Hematopoietic multipotent progenitor cell treated with erythropoietin and hydrocortisone succinate and interleukin-3 and kit ligand, for 15 days (in vitro differentiated cells): ENCODE data around the gene KIF25.

Experiments
- DNase-seq: peaks from one replicate; pipeline ENCODE4 v3.0.0-alpha.2; 2015; ENCODE audit warnings: low spot score

The KIF25 gene, protein sequence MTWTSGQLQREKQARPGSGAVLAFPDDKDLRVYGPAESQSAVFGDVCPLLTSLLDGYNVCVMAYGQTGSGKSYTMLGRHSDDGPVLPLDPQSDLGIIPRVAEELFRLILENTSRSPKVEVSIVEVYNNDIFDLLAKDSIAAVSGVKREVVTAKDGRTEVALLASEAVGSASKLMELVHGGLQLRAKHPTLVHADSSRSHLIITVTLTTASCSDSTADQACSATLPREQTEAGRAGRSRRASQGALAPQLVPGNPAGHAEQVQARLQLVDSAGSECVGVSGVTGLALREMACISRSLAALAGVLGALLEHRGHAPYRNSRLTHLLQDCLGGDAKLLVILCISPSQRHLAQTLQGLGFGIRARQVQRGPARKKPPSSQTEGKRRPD

DNA sequence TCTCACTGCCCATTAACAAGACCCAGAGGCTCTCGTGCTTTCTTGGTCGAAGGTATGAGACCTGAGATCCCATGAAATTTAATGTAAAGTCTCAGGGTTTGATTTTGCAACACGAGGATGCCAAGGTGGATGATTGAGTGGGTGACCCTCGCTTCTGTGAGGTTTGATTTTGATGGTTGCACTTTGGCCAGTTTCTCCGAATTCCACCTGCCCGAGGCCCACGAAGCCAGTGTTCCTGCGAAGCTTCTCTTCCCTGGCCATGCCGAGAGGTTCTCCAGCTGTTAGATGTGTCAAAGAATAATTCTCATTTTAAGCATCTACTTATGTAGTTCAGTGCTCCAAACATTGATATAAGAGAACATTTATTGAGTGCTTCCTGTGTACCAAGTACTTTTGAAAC is at the start of gene KIF25:
TSS of gene KIF25 (plus strand) at position 30 of the 400 bp plus-strand sequence. CDS start 31,915 bp downstream, outside the sequence.
- DNase-seq: no peak

GRCh38 chr6:167947716-167948115 is 49.8 kb upstream of the KIF25 start:
- DNase-seq: no peak

DNA sequence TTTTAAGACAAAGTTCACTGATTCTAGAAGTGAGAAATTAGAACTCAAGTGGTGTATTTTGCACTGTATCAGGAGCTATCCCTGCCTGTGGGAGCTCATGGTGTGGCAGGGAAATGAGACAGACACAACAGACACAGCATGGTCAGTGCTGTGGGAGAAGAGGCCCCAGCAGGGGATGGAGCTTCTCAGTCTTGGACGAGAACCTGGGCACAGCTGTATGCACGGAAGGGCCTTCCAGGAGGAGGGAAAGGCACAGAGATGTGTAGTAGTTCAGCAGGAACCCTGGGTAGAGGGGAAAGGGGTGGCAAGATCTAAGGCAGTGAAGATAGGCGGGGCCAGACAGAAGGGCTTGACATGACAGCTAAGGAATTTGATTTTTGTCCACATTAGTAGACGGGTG is 48.8 kb upstream of the KIF25 start:
- DNase-seq: no peak

DNA sequence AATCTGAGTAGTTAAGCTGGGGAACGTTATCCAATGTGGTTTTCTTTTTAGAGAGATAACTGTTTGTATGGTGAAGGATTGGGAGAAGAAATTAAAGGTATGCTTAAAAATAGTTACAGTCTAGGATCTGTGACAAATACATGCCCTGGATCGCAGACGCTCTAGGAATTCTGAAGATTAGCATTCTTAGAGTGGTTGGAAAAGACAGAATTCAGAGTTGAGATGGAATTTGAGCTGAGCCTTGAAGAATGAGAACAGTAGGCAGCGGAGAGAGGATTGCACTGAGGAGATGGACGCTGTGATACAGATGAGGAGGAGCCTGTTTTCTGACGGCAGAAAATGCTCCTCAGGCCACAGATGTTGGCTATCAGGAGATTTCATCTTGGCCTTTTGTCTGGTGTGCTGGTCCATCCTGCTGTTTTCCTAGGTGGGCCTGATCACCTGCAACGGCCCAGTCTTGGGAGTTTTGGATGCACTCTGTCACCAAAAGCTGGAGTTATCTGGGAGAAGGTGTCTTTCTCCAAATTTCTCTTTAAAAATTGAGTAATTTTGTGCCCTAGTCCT is 48.3 kb upstream of the KIF25 start:
- no peak for DNase-seq

DNA sequence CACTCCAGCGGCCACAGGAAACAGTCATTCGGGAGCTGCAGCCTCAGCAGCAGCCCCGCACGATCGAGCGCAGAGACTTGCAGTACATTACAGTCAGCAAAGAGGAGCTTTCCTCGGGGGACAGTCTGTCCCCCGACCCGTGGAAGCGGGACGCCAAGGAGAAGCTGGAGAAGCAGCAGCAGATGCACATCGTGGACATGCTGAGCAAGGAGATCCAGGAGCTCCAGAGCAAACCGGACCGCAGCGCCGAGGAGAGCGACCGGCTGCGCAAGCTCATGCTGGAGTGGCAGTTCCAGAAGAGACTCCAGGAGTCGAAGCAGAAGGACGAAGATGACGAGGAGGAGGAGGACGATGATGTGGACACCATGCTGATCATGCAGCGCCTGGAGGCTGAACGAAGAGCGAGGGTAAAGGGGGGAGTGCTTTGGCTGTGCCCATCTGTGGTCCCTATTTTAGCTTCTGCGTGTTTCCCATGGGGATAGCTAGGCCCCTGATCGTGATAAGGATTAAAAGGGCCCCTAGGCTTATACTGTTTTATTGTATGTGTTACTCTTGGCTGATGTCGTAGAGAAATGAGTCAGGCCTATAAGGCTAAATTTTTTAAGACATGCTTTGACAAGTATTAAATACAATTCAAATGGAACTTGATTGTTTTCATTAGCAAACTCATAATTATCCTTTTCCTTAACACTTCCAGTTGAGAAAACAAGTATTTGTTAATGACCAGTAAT is 45.5 kb upstream of the KIF25 start:
- no peak for DNase-seq

DNA sequence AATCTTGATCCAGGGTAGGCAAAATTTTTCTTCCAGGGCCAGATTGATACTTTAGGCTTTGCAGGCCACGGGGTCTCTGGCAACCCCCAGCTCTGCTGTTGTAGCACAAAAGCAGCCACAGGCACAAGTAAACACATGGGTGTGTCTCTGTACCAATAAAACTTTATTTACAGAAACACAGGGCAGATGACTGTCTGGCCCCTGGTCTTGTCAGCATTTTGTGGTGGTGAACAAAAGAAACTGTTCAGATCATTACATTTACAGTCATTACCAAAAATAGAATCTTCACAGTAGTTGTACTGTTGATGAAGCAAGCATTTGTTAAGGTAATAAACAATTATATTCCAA is 45.0 kb upstream of the KIF25 start:
- no peak for DNase-seq

- DNase-seq: no peak
Measured at GRCh38 chr6:167953551-167953950, 43.9 kb upstream of the KIF25 start.

DNA sequence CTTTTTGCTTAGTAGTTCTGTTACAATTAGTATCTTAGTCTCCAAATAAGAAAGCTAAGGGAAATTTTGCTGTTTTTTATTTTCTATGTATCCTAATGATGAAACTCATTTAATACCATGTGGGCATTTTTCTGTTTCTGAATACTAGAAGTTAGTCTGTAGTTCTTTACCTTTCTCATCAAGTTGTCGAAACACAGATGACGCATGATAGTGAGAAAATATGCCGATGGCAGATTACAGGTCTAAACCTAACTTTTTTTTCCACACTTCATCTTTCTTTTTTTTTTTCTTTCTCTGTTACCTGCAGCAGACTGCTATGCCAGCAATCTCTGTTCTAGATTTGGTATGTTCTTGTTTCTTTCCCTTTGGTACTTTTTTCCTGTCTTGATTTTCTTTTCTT is 43.3 kb upstream of the KIF25 start:
- DNase-seq: no peak

GRCh38 chr6:167956491-167956890 is 41.0 kb upstream of the KIF25 start:
- no peak for DNase-seq

DNA sequence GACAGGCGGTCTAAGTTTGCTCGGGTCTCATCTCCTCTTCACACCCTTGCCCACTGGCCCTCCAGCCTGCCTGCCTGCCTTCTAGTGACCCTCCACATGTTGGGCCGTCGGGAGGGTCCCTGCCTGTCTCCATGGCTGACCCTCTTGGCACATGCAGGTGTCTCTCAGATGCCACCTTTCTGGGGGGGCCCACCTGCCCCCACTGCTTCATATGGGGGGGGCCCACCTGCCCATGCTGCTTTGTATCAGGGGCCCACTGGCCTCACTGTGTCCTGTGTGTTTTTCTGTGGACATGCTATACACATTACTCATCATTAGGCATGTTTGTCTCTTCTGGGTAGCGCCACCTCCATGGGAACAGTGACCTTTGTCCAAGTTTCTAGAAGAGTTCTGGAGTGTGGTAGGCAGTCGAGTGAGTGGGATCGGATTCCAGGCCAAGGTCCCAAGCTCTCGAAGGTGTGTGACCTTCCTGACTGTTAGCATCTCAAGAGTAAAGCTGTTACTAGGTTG is 40.4 kb upstream of the KIF25 start:
- no peak for DNase-seq

DNA sequence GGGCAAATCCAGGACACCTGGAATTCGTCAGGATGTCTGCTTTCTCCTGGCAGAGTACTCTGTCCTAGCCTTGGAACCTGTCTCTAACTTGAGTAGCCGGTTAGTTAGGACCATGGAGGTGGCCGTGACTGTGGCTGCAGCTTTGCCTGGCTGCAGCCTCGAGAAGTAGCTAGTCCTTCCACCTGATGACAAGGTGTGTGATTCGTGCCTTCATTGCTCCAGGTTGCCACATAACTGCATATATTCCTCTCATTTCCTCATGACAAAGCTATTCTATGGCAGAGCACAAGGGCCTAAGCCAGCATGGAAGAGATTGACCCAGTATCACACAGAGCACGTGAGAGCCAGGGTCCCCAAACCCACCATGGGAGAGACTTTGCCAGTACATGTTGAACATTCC is 39.8 kb upstream of the KIF25 start:
- no peak for DNase-seq

GRCh38 chr6:167960579-167960978 is 36.9 kb upstream of the KIF25 start:
- DNase-seq: no peak

DNA sequence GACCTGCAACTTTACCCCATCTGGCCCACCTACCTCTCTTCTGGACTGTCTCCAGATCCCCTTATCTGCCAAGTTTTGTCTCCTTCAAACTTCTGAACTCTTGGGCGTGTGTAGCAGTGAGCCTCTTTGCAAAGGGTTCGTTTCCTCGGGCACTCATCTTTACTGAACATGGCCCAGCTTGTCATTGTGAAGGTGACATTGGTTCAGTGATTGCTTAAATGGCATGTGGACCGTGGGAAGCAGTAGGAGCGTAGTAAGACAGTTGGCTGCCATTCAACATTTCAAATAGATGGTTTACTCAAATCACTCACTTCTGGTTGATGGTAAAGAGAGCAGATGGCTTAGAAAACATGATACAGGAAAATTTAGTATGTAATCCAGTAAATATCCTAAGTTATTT is 34.8 kb upstream of the KIF25 start:
- DNase-seq: no peak

DNA sequence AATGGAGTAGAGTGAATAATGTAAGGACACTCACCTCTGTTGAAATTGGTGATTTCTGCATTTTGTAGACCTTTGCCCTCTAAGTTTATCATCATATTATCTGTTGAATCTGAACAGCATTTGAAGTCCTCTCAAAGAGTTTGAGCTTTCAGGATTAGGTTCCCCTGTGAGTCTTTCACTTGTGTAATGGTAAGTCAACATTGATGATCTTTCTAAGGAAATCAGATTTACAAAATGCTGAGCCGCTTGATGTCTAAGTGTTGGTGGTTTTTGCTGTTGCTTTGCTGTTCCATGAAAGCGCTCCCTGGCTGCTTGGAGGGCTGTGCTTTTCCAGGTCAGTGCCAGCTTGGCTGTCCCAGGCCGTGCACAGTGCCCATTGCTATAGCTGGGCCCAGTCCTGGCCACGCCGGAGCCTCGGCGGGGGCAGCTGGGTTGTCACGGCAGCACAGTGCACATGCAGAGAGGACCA is 33.8 kb upstream of the KIF25 start:
- no peak for DNase-seq

- no peak for DNase-seq
Measured at GRCh38 chr6:167965592-167966539, 31.6 kb upstream of the KIF25 start.

DNA sequence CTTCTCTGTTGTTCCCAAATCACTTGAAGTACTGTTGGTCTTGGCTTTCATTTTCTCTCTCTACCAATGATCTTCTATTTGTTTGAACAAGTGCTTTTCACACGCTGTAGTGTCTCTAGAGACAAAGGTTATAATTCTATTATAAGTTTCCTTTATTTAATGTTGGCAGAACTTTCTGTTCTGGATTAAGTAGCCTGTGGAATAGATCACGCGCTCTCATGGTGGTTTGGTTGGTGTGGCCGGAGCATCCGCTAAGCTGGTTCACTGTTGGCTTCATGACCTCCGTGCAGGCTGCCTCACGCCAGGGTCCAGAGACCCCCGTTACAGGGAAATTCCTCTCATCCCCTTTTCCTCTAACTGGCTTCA is 30.9 kb upstream of the KIF25 start:
- no peak for DNase-seq

DNA sequence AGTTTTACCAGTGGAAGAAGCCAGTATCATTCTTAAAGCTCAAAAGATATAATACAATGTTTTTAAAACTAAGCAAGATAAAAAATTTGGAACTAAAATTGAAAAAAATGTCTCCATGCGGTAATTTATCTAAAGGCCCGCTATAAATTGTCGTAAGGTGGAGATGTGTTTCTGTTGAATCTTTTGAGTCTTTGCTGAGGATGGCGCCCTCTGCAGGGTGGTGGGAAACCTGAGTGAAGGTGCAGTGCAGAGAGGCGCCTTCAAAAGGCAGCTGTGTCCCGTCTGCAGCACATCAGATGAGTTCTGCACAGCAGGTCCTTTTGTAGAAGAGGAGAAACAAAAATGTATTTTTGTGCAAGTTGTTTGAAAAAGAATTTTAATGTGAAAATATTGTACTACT is 29.4 kb upstream of the KIF25 start:
- no peak for DNase-seq

GRCh38 chr6:167970230-167970629 is 27.2 kb upstream of the KIF25 start:
- DNase-seq: no peak

DNA sequence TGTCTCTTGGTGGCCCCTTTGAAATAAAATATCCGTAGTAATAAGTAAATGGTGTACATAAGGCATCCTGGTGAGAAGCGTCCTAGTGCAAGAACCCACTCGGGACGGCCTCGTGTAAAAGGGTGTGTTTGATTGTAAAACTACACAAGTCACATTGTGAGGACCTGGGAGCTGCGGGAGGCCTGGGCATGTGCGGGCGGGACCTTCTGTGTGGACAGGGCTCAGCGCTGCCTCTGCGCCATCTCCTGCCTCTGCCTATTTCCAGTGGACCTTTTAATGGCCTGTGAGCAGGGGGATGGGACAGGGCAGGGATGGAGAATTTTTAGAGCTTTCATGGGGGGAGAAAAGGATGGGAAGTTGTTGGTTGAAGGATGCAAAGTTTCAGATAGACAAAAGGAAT is 25.3 kb upstream of the KIF25 start:
- no peak for DNase-seq

DNA sequence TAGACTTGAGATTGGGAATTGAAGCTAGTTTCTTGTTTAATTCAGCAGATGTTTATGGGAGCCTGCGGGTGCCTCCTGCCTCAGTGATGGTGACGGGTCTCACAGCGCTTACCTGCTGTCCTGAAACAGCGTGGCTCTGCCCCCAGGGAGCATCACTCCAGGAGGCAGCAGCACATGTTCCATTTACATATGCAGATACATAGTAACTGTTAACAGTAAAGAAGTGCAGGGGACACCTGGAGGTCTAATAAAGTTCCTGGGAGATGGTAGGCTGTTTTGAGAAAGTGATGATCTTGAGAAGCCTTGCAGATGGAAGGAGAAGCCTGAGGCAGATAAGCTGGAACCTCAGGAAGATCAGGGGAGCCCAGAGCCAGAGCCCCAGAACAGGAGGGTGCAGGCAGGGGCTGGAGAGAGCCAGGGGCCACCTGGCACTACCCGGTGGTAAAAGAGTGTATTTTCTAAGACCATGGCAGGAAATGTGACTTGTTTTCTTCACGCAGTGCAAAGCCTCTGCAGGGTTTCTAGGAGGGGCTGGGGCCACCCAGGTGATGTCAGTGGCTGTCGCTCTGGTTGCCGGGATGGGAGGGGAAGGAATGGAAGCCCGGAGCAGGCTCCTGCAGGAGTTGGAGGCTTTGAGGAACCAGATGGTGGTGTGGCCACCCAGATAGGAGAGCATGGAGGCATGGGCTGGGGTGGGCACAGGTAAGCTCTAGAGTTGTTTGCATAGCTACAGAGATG is 24.2 kb upstream of the KIF25 start:
- no peak for DNase-seq

- no peak for DNase-seq
Measured at GRCh38 chr6:167974640-167975344, 22.7 kb upstream of the KIF25 start.
